ENCODE results near the gene MEGF8.

The MEGF8 gene

DNA sequence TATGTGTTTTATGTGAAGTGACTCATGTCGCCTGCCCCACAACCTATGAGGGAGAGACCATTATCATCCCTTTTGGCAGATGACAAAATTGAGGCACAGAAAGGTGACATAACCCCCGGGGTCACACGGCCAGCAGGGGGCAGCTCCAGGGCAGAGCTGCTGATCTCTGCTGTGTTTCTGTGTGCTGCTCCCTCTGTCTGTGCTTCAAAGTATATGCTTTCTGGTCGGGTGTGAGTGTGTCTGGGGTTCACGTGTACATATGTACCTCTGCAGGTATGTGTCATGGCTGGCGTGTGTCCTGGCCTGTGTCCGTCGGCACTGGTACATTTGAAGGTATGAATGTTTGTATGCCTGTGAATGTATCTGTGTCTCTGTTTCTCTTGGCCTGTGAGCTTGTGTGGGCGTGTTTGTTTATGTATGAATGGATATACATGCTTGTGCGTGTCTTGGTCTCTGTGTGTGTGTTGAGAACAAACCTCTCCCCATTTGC is 94.7 kb downstream of the MEGF8 start:
- no peak for DNase-seq (ENCODE audit: low read depth)
- TF ChIP-seq, protein P1, sequence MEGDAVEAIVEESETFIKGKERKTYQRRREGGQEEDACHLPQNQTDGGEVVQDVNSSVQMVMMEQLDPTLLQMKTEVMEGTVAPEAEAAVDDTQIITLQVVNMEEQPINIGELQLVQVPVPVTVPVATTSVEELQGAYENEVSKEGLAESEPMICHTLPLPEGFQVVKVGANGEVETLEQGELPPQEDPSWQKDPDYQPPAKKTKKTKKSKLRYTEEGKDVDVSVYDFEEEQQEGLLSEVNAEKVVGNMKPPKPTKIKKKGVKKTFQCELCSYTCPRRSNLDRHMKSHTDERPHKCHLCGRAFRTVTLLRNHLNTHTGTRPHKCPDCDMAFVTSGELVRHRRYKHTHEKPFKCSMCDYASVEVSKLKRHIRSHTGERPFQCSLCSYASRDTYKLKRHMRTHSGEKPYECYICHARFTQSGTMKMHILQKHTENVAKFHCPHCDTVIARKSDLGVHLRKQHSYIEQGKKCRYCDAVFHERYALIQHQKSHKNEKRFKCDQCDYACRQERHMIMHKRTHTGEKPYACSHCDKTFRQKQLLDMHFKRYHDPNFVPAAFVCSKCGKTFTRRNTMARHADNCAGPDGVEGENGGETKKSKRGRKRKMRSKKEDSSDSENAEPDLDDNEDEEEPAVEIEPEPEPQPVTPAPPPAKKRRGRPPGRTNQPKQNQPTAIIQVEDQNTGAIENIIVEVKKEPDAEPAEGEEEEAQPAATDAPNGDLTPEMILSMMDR (IDR thresholded peaks at IDR 0.05; ENCODE audit: control insufficient read depth, extremely low read depth, insufficient read depth): peak; percentile 65
- H3K4me3 ChIP-seq (ENCODE audit: low read depth, low read length): no peak overlapping the region

DNA sequence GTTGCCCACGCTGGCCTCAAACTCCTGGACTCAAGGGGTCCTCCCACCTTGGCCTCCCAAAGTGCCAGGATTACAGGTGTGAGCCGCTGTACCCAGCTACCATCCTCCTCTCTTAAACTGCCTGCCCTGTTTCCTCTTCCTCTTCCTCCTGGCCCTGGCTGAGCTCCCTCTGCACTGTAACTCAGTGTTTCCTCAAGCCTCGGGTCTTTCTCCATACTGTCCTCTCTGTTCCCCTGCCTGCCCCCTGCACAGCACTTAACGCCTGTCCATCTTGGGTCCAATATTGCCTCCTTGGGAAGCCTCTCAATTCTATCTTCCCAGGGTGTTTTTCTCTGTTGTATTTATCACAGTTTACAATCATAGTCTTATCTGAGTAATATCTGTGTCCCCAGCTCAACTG is 95.7 kb downstream of the MEGF8 start:
- no peak overlapping the region for H3K4me3 ChIP-seq (ENCODE audit: low read depth, low read length)
- TF ChIP-seq, protein P1 (IDR thresholded peaks at IDR 0.05; ENCODE audit: control insufficient read depth, extremely low read depth, insufficient read depth): no peak
- no peak for DNase-seq (ENCODE audit: low read depth)

DNA sequence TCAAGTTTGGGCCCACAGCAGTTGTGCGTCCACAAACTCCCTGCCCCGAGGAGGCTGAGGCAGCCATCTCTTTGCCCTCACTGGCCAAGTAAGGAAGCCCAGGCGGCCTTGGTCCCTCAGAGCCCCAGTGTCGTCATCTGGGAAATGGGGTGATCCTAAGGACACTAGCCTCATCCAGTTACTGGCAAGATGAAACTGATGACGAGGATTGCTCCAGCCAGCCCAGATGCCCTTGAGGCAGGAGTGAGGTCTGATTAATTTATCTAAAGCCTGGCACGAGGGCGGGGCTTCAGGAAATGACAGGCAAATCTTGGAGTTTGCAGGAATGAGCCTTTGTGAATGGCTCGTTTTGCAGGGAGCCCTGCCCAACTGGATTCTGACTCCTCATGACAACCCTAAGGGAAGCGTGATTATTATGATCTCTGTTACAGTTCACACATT is 96.2 kb downstream of the MEGF8 start:
- TF ChIP-seq, protein P1 (IDR thresholded peaks at IDR 0.05; ENCODE audit: control insufficient read depth, extremely low read depth, insufficient read depth): no peak
- DNase-seq (ENCODE audit: low read depth): no peak
- H3K4me3 ChIP-seq (ENCODE audit: low read depth, low read length): no peak overlapping the region

DNA sequence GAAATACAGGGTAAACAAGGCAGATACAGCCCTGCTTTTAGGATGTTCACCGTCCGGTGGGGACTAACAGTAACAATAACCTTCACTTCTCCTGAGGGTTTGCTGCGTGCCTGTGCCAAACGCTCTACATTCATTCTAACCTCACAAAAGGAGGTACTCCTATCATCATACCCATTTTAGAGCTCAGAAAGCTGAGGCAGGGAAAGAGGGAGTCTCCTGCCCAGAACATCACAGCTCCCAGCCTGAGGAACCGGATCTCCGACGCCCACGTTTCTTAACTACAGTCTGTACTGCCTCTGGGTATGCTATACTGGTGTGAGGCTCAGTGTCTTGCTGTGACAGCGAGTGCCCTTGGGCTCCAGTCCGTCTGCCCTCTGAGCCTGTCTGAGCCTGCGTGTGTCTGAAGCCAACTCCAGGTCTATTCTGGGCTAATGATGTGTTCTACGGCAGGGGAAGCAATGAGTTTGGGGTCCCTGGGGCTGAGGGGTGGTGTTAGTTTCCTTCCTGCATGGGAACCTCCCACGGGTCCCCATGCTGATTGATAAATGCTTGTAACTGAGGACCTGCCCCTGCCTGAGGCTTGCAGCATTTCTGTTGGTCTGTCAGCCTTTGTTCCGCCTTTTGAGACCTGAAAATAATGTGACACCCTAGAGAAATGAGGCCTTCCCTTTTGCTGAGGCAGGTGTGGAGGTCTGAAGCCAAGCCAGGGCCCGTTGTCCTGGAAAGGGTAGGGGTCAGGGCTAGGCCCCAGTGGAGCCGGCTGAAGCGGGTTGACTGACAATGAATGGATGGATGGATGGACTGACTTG is 96.9 kb downstream of the MEGF8 start:
- no peak for DNase-seq (ENCODE audit: low read depth)
- TF ChIP-seq, protein P1 (IDR thresholded peaks at IDR 0.05; ENCODE audit: control insufficient read depth, extremely low read depth, insufficient read depth): no peak

DNA sequence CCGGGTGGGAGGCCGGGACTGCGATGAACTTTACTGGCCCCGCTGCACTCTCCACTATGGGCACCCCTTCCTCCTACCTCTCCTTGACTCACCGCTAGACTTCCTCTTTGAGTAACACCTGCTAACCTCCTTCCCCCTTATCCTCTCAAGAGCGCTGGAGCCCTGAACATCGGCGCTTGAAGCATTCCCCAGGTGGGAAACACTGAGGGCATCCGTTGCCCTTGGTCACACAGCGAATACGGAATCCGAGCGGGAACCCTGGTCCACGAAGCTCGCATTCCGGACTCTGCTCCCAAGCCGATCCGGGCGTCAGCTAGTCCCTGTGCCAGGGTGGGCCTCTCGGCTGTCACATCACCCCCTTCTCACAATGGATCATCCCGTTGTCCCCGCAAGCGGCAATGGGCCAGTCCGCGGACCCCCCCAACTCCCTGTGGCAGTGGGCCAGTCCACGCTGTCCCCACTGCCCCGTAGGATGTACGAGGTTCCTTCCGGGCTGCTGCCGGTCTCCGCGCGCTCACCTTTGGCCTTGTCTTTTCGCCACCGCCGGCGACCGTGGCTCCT is 97.5 kb downstream of the MEGF8 start:
- TF ChIP-seq, protein P1 (IDR thresholded peaks at IDR 0.05; ENCODE audit: control insufficient read depth, extremely low read depth, insufficient read depth): no peak
- no peak overlapping the region for H3K4me3 ChIP-seq (ENCODE audit: low read depth, low read length)
- DNase-seq (ENCODE audit: low read depth): no peak

More for the DNA sequence above, 96.9 kb downstream of the MEGF8 start:
- no peak overlapping the region for H3K4me3 ChIP-seq (ENCODE audit: low read depth, low read length)

DNA sequence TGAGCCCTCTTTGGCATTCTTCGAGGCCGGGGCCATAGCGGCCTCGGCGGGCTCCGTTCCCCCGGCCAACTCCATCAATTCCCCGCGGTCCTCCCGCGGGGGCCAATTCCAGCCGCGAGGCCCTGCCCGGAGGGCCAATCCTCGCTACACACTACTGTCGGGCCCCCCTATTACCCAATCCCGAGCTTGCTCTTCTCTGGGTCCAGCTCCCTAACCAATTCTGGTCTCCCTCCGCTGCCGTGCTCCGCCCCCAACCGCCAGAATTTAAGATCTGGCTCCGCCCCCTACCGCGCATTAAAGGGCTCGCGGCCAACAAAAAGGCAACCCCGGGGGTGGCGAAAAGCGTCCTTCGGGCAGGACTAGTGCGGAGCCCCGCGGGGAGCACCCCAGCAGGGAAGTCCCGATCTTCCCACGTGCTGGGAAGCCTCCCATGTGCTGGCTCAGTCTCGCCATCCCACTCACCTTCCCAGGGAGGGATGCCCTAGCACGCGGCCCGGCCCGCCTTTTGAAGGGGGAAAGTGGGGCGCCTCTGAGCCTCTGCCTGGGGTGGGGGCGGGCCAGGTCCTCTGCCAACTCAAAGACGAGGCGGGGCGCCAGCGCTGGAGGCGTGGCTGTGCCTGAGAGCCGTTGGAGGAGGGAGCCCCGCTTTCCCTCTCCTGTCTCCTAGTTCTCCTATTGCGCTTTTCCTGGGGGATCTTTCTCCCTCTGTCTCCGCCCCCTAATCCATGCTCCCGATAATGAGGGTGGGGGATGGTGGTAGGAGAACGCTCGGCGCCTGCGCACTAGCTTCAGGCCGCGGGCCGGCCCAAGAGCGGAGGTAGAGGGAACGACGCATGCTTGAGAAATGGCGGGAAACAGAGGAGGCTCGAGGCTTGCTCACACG is 98.3 kb downstream of the MEGF8 start:
- H3K4me3 ChIP-seq (ENCODE audit: low read depth, low read length): no peak overlapping the region
- TF ChIP-seq, protein P1 (IDR thresholded peaks at IDR 0.05; ENCODE audit: control insufficient read depth, extremely low read depth, insufficient read depth): no peak
- DNase-seq (ENCODE audit: low read depth): no peak
